Muscle layer of colon (tissue), 2 donors: ENCODE data around the gene ZFP36L1.
"Not testable (repeated sequence)": the region's sequence is repeated elsewhere in the genome, so short reads cannot be mapped to it uniquely, and the experiment has no call there.

ENCODE experiments used
- H3K27ac ChIP-seq: one replicate; pipeline ENCODE4 v1.7.0; 2013; ENCODE audit warnings: low read depth, mild to moderate bottlenecking, low read length, moderate library complexity
- H3K27me3 ChIP-seq, 2 donors: one replicate each; pipeline ENCODE4 v1.7.0; 2013; ENCODE audit warnings: low read length in 2 of 2, mild to moderate bottlenecking in 2 of 2; ENCODE audit not compliant: insufficient read depth in 2 of 2, control insufficient read depth in 1 of 2
- H3K36me3 ChIP-seq: one replicate; pipeline ENCODE4 v1.7.0; 2013; ENCODE audit warnings: mild to moderate bottlenecking, low read length; ENCODE audit not compliant: insufficient read depth
- H3K4me1 ChIP-seq: one replicate; pipeline ENCODE4 v1.7.0; 2013; ENCODE audit warnings: mild to moderate bottlenecking, low read length; ENCODE audit not compliant: insufficient read depth
- H3K4me3 ChIP-seq, 2 donors: one replicate each; pipeline ENCODE4 v1.7.0; 2013; ENCODE audit warnings: low read length in 2 of 2, low read depth in 1 of 2, mild to moderate bottlenecking in 1 of 2, moderate library complexity in 1 of 2
- H3K9ac ChIP-seq: one replicate; pipeline ENCODE4 v1.7.0; 2013; ENCODE audit warnings: low read length
- H3K9me3 ChIP-seq: one replicate; pipeline ENCODE4 v1.7.0; 2013; ENCODE audit warnings: mild to moderate bottlenecking, low read length
- donor health status: abdominal sarcoma.
- donor health status: Adenocarcinoma of cecum.

ZFP36L1 gene

DNA sequence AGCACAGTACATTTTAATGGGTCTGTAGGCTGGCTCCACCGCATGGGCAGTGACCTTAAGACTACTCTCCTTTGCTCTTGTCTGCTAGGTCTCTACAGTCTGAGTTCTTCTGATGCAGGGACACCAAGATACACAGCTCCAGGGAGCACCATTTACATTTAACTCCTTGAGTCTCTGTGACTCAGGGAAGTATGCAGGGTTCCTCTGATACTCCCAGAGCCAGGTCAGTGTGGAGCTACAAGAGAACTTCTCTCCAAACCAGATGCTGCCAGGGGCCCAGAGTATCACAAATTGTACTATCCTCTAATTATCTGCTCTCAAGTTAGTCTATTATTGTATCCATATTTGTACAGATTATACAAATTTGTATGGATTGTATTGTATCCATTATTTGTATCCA, 15.2 kb downstream of the ZFP36L1 start:
- no peaks in the 10 kb centered on the region for H3K27me3 ChIP-seq
- peak overlapping the region; percentile 26 for H3K27ac ChIP-seq
- peaks cover 48% of the 10 kb centered on the region for H3K4me1 ChIP-seq
- no peaks in the 10 kb centered on the region for H3K9me3 ChIP-seq
- no peak overlapping the region for H3K9ac ChIP-seq
- no peak overlapping the region for H3K4me3 ChIP-seq
- H3K36me3 ChIP-seq, result no peaks in the 10 kb centered on the region

DNA sequence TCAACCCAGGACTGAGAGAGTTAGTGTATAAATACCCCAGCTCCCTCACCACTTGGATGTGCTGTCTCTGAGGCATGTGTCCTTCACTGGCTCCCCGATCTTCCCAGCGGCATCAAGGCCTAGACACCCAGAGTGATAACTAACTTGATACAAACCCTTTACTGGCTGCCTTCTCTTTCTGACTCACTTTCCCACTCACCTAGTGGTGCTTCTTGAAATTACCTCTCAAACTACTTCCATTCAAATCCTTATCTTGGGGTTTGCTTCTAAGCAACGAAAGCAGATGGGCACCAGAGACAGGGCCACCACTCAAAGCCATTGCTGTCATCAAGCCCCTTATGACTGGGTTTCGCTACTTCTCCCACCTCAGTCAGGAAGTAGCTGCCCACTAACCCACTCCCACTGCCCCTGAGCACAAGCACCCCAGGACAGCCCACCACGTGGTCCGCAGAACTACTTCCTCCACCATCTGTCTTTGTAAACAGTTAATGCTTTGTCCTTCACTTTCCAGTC, 17.2 kb downstream of the ZFP36L1 start:
- H3K4me1 ChIP-seq, result peaks cover 28% of the 10 kb centered on the region
- no peaks in the 10 kb centered on the region for H3K27me3 ChIP-seq
- no peaks in the 10 kb centered on the region for H3K36me3 ChIP-seq
- H3K27ac ChIP-seq, result no peak overlapping the region
- H3K9me3 ChIP-seq, result no peaks in the 10 kb centered on the region
- no peak overlapping the region for H3K9ac ChIP-seq
- H3K4me3 ChIP-seq, result no peak overlapping the region

- H3K27ac ChIP-seq, result no peak overlapping the region
- H3K4me1 ChIP-seq, result peaks cover 21% of the 10 kb centered on the region
- H3K9ac ChIP-seq, result no peak overlapping the region
- H3K27me3 ChIP-seq, result no peaks in the 10 kb centered on the region
- H3K4me3 ChIP-seq, result no peak overlapping the region
- H3K9me3 ChIP-seq, result no peaks in the 10 kb centered on the region
- H3K36me3 ChIP-seq, result no peaks in the 10 kb centered on the region
Observed at GRCh38 chr14:68774771-68775613, 17.9 kb downstream of the ZFP36L1 start.

GRCh38 chr14:68772761-68773381, 20.0 kb downstream of the ZFP36L1 start:
- H3K27me3 ChIP-seq, result no peaks in the 10 kb centered on the region
- peaks cover under 1% of the 10 kb centered on the region for H3K4me1 ChIP-seq
- H3K4me3 ChIP-seq, result no peak overlapping the region
- H3K9ac ChIP-seq, result no peak overlapping the region
- no peaks in the 10 kb centered on the region for H3K36me3 ChIP-seq
- H3K9me3 ChIP-seq, result no peaks in the 10 kb centered on the region
- no peak overlapping the region for H3K27ac ChIP-seq

DNA sequence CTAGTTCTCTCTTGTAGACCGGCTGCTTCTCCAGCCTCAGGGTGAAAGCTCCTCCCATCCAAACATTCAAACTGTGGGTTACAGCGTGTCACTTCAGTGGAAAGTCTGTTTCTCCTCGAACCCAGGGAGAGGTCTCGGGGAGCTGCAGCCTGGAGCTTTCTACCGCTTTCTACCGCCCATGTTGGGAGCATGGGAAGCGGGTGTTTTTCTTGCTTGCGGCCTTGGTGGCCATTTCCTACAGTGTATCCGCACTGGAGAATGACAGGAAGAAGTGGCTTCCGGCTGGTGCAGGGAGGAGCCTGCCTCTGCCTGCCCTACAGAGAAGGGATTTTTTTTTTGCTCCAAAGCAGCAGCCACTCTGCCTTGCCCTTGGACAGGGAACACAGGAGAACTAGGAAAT, 21.2 kb downstream of the ZFP36L1 start:
- Histone ChIP-seq H3K4me3 (no peak overlapping the region), H3K9ac (no peak overlapping the region), H3K36me3 (no peaks in the 10 kb centered on the region), H3K9me3 (no peaks in the 10 kb centered on the region), H3K27me3 (no peaks in the 10 kb centered on the region), H3K4me1 (no peaks in the 10 kb centered on the region), H3K27ac (no peak overlapping the region)

- Histone ChIP-seq H3K9me3 (no peaks in the 10 kb centered on the region), H3K9ac (no peak overlapping the region), H3K4me3 (no peak overlapping the region), H3K36me3 (no peaks in the 10 kb centered on the region), H3K27me3 (no peaks in the 10 kb centered on the region), H3K27ac (no peak overlapping the region), H3K4me1 (no peaks in the 10 kb centered on the region)
Observed at GRCh38 chr14:68770553-68771286, 22.1 kb downstream of the ZFP36L1 start.

DNA sequence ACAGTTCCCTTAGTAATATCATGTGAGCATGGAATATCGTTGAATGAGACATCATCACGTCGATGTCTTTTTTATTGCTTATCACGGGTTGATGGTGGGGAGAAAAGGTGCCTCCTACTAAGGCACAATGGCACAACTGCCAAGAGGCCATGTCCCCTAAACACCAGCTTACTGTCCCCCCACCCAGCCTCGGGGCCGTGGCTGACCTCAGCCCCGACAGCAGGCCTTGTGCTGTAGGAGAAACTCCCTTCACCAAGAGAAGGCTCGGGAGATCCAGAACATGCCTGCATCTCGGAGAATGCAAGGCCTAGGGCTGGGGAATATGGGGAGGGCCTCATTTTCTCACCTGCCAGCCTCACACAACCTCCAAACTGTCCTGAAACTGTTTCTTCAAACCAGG, 22.8 kb downstream of the ZFP36L1 start:
- Histone ChIP-seq H3K36me3 (no peaks in the 10 kb centered on the region), H3K27me3 (no peaks in the 10 kb centered on the region), H3K27ac (no peak overlapping the region), H3K9me3 (no peaks in the 10 kb centered on the region), H3K4me3 (no peak overlapping the region), H3K4me1 (no peaks in the 10 kb centered on the region), H3K9ac (no peak overlapping the region)

- no peaks in the 10 kb centered on the region for H3K9me3 ChIP-seq
- H3K4me3 ChIP-seq, result no peak overlapping the region
- no peaks in the 10 kb centered on the region for H3K27me3 ChIP-seq
- H3K27ac ChIP-seq, result no peak overlapping the region
- H3K4me1 ChIP-seq, result no peaks in the 10 kb centered on the region
- H3K9ac ChIP-seq, result no peak overlapping the region
- no peaks in the 10 kb centered on the region for H3K36me3 ChIP-seq
Observed at GRCh38 chr14:68768316-68768715, 24.6 kb downstream of the ZFP36L1 start.

DNA sequence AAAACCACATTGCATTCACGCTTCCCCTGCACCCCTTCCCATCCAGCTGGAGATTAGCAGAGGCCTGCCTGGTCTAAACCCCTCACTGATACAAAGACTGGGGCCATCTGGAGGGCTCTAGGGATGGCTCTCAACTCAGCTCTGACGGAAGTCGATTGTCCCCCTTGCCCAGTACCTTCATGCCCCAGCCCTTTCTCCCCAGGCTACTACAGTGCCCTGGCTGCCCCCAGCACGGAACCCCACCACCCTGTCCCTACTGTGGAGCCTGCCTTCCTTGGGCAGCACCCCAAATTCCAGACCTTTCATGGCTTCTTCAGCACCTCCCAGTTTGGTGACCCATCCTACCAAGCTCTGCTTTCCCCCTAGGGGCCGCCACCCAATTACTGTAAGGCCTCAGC, 25.6 kb downstream of the ZFP36L1 start:
- Histone ChIP-seq H3K4me1 (no peaks in the 10 kb centered on the region), H3K9ac (no peak overlapping the region), H3K36me3 (no peaks in the 10 kb centered on the region), H3K9me3 (no peaks in the 10 kb centered on the region), H3K4me3 (no peak overlapping the region), H3K27ac (no peak overlapping the region), H3K27me3 (no peaks in the 10 kb centered on the region)

- Histone ChIP-seq H3K9ac (no peak overlapping the region), H3K27me3 (no peaks in the 10 kb centered on the region), H3K4me1 (no peaks in the 10 kb centered on the region), H3K4me3 (no peak overlapping the region), H3K36me3 (no peaks in the 10 kb centered on the region), H3K27ac (no peak overlapping the region), H3K9me3 (no peaks in the 10 kb centered on the region)
Observed at GRCh38 chr14:68766299-68767247, 26.3 kb downstream of the ZFP36L1 start.

DNA sequence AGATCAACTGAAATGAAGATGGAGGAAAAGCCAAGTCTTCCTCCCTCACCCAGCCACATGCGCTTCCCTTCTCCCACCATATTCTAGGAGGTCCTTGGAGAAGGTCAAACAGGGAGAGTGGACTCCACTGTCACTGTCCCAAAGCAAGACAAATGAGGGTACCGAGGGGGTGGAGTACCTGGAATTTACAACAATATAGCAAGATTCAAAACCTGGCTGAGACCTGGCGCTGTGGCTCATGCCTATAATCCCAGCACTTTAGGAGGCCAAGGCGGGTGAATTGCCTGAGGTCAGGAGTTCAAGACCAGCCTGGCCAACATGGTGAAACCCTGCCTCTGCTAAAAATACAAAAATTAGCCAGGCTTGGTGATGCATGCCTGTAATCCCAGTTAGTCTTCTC, 29.0 kb downstream of the ZFP36L1 start:
- not testable (repeated sequence) for H3K9ac ChIP-seq, H3K27ac ChIP-seq, H3K4me1 ChIP-seq, H3K9me3 ChIP-seq, H3K36me3 ChIP-seq, H3K27me3 ChIP-seq, H3K4me3 ChIP-seq
